Bone marrow (tissue), 2 donors: ENCODE results near the gene PUM2.

Source experiments
- DNase-seq, 2 donors: peaks; one replicate each; lab custom pipeline; 2025; lab: John Stamatoyannopoulos, UW

The PUM2 gene

DNA sequence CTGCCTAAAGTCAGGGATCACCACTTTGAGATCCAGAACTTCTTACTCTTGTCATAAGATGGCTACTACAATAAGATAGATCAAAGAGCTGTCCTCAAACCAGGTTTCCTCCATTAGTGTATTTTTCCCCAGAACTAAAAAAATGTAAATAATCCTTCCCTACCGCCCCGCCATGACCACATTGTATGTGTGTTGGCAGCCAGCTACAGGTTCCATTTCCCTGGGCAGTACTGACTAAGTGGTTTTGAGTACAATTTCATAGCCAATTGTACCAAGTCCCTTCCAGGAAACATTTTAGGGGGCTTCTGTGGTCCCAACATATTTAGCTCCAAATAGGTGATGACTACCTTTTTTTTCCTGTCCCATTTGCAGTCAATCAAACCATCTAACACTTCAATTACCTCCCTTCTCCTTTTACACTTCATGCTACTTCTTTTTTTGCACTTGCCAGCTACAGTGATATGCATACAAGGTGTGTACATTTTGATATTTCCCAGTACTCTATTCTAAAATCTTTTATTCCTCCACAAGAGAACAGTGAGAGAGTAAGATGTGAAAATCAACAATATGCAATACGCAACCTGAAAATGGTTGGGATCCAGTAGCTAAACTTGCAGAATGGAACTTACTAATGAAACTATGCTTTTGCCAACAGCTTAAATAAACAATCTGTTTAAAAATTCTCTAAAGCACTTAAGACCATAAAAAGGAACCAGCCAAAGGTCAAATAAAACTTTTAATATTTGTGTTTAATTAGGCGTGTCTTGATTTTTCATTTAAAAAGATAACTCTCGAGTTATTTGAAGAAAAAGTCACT lies 3.9 kb downstream of the PUM2 start:
- no peak for DNase-seq

DNA sequence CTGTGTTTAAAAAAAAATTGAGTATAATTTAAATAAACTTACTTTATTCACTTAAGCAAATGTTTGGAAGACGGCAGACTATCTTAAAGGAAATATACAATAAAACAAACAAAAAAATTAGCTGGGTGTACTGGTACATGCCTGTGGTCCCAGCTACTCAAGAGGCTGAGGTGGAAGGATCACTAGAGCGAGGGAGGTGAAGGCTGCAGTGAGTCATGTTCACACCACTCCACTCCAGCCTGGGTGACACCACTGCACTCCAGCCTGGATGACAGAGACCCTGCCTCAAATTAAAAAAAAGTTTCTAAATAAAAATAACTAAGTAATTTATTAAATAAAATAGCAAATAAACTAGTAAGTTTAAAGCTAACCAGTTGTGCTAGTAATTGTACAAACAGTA lies 7.5 kb downstream of the PUM2 start:
- no peak for DNase-seq

DNA sequence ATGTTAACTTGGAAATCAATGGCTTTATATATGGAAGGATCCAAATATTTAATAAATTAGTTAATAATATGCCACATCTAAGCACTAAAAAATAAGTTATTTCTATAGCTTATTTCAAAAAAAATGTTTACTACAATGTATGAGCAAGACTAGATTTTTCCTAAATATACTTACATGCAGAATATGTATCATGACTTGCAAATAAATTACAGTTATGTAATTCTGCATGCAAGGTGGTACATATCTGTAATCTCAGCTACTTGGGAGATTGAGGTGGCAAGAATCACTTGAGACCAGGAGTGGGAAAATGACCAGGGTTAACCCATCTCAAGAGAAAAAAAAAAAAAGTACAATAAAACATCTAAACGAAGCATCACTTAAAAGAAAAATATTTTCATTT lies 11.6 kb downstream of the PUM2 start:
- DNase-seq = no peak

DNA sequence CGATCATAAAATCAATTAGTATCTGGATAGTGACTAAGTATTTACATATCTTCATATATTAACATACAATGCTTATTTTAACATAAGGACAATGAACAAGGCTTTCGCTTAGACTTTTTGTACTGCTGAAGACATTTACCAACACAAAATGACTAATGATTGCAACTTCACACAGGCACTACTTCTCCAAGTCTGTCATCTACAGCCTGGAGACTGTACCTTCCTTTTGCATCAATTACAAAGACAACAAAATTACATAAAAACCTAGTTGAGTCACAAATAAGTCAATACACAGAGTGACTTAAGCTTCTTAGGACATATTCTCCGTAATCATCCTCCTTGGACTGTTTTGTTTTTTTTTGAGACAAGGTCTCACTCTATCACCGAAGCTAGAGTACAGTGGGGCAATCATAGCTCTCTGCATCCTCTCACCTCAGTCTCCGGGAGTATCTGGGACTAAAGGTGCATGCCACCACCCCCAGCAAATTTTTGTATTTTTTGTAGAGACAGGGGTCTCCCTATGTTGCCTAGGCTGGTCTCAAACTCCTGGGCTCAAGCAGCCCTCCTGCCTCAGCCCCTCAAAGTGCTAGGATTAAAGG lies 15.9 kb downstream of the PUM2 start:
- DNase-seq = no peak

DNA sequence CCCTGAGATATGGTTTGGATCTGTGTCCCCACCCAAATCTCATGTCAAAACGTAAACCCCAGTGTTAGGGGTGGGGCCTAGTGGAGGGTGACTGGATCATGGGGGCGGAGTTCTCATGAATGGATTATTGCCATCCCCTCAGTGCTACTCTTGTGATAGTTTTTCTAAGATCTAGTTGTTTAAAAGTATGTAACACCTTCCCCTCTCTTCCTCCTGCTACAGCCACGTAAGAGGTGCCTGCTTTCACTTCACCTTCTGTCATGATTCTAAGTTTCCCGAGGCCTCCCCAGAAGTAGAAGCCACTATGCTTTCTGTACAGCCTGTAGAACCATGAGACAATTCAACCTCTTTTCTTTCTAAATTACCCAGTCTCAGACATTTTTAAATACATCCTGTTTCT lies 16.9 kb downstream of the PUM2 start:
- DNase-seq = no peak

DNA sequence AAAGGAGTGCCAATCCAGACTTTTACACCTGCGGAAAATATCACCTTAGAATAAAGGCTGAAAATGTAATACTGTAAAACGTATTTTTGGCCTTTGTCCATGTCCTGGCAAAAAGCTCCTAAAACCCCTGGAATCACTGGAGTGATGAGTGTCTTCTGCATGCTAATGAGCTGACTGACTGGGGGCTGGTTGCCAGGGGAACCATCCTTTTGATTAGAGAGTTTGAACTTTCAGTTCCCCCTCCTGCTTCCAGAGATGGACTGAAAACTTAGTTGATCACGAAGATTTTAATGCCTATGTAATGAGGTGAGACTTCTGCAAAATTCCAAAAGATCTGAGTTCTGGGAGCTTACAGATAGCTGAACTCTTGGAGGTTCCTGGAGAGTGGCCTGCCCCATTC lies 20.5 kb downstream of the PUM2 start:
- DNase-seq = no peak

DNA sequence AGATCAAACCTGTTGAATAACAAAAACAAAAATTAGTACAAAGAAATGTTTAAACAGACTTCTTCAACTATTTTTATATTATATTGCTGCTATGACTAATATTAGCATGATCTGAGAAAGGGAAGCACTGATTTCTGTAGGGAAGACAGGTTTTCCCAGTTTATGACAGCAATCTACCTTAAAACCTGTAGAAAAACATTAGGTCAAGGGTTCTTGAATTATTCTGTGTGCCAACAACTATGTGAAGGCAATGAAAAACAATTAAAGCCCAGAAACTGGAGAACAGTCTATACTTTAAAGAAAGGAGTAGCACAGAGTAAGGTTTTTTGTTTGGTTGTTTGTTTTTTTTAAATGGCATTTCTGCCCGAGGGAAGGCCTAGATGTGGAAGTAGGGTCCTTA lies 23.3 kb downstream of the PUM2 start:
- no peak for DNase-seq

DNA sequence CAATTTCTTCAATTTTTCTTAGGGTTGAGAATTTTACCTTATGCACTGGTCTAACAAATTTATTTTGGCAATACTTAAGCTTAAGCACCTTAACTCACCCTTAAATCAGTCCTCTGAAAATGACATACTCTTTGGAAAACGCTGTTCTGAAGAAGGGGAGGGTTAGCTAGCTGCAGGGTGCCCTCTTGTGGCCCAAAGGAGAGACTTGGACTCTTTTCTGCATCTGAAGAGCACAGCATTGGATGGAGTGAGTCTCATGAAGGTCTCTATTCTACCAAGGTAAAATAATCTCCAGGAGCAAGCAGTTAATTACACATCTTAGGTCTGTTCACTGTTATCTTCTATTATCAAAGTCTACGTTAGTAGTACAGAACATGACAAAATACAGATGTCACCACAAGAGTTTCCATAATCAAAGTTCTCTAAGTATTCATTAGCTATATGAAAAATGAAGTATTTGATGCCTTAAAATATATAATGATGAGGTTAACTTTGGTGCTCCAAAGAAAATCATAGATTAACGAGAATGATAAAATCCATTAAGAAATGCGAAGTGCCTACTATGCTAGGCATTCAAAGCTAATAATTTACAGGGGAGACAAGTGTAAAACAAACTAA lies 24.4 kb downstream of the PUM2 start:
- DNase-seq = peak in 1 of 2 donors; percentile 51

DNA sequence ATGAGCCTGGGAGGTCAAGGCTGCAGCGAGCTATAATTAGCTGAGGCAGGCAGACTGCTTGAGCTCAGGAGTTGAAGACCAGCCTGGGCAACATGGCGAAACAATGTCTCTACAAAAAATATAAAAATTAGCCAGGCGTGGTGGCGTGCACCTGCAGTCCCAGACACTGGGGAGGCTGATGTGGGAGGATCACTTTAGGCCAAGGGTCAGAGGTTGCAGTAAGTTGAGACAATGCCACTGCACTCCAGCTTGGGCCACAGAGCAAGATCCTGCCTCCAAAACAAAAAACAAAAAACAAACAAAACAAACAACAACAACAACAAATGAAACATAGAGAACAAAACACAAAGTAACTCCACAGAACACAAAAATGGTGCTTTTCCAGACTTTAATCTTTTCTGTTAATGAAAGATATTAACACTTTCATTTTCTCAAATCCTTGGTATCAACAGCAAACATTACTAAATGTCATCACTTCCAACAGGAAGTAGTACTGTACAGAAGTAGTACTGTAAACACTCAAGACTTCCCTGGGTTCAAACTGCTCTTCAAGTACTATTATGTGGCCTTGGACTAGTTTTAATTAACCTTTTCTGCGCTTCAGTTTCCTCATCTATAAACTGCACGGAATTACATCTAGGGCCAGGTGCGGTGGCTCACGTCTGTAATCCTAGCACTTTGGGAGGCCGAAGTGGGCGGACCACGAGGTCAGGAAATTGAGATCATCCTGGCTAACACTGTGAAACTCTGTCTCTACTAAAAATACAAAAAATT lies 27.9 kb downstream of the PUM2 start:
- DNase-seq = no peak

DNA sequence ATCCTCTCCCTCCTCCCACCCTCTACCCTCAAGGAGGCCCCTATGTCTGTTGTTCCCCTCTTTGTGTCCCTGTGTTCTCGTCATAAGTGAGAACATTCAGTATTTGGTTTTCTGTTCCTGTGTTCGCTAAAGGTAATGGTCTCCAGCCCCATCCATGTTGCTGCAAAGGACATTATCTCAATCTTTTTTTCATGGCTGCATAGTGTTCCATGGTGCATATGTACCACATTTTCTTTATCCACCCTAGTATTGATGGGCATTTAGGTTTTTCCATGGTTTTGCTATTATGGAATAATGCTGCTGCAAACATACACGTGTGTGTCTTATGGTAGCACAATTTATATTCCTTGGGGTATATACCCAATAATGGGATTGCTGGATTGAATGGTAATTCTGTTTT lies 33.0 kb downstream of the PUM2 start:
- DNase-seq = no peak

DNA sequence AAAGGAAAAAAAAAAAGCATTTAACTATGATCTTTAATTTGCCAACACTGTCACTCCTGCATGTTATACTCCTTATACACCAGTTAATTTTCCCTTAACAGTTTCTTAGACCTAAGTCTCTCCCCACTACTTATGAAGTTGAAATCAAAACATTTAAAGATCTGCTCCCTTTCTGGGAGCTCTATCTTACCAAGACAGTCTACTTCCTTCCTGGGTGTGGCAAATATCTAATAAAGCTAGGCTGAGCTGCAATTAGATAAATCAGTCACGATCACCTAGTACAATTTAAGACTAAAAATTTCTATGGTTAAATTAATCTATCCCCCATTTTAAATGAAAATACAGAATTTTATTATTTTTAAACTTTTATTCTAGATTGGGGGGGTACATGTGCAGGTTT lies 33.4 kb downstream of the PUM2 start:
- DNase-seq = no peak

DNA sequence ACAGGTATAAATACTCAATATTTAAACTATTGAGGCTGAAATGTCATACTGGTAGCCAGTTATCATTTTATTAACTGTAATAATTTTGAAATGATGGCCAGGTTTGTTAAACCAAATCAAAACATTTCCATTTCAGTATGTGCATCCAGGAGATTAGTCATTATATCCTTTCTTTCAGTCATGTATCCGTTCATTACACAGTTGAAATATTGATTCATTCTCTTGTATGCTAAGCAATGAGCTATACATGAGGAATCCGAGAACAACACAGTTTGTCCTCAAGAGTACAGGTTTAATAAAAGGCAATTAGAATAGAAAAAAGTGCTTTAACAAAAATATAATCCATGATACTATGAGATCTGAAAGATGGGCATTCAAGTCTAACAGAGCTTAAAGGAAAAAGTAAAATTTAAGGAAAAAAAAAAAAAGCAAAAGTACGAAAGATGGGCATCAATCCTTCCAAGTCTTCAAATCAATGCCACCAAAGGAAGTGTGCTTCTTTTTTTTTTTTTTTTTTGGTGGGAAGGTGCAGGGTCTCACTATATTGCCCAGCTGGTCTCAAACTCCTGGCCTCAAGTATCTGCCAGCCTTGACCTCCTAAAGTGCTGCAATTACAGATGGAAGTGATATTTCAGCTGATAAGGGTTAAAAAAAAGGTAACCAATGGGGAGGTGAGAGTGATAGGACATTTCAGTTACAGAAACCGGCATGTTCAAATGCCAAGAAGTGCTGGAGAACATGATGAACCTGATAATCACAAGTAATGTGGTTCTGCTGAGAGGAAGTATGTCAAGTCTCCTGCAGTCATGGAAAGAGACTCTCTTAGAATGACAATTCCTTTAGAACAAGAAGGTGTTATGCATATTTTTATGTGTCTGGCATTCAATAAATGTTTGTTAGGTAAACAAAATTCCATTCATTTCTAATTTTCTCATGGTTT lies 35.8 kb downstream of the PUM2 start:
- DNase-seq = no peak

DNA sequence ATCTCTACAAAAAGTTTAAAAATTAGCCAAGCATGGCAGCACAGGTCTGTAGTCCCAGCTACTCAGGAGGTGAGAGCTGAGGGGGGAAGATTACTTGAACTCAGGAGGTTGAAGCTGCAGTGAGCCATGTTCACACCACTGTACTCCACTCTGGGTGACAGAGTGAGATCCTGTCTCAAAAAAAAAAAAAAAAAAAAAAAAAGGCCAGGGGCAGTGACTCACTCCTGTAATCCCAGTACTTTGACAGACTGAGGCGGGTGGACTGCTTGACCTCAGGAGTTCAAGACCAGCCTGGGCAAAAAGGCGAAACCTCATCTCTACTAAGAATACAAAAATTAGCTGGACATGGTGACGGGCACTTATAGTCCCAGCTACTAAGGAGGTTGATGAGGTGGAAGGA lies 37.0 kb downstream of the PUM2 start:
- DNase-seq = no peak

DNA sequence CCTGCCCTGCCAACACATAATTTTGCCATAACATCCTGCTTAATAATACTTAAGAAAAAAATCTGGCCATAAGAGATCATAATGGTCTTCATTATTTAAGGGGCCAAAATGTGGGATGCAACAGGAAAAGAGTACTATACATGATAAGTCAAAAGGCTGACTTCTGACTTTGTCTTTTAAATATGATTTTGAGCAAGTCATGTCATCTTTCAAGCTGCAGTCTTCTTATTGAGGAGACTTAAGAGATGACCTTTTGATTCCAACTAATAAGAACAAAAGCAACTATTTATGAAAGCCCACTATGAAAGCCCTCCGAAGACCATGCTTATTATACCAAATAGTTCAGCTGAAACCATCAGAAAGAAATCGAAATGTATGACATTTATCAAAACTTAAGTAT lies 41.6 kb downstream of the PUM2 start:
- no peak for DNase-seq

DNA sequence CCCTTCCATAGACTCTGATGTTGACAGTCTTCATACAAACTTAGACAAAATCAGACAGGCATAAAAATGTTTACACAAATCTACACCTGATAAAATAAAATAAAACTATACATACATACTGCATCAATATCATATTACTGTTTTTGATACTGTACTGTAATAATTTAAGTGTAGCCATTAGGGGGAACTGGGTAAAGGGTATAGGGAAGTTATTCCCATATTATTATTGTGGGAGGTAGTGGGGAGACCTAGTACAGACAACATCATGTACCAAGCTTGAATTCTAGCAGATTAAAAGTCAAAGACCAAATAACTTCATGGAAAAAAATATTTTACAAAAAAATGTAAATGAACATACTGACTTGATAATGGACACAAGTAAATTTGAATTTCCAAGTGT lies 43.3 kb downstream of the PUM2 start:
- DNase-seq = no peak

DNA sequence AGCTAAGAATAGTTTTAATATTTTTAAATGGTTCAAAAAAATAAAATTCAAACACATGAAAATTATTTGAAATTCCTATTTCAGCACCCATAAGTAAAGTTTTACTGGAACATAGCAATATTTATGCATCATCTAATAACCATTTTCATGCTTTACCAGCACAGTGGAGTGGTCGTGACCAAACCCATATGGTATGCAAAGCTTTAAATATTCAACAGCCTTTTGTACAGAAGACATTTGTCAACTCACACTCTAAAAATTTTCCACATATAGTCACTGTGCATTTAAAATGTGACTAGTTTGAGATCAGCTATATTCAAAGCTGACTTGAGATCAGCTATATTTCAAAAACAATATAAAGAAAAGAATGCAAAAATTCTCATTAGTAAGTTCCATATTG lies 46.2 kb downstream of the PUM2 start:
- no peak for DNase-seq

DNA sequence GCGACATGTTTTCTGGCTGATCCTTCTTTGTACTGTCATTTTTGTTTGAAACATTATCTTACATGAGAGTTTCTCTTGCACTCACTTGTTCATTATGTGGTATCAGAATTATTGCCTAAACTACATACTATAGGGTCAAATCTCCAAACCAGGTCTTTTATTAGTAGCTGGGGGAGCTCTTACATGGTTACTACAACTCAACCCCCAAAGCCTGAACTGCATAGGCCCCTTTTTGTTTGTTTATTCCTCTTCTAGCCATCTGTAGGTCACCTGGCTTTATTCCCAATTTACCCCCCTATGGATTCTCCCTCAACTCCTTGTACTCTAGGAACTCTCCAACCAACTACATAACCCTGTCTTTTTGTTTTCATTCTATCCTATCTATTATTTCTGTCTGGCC lies 46.7 kb downstream of the PUM2 start:
- no peak for DNase-seq

DNA sequence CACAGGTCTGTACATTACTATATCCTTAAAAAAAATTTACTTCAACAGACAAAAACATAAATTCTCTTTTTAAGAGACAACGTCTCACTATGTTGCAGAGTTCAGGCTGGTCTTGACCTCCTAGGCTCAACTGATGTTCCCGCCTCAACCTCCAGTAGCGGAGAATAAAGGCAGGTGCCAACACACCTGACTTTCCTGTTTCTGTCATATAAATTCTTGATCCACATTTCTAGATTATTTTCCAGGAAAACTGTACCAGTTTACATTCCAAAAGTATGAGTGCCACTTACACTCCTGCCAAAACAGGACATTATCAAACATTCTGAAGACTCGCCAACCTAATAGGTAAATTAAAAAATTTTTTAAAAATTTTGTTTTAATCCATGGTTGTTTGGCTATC lies 48.6 kb downstream of the PUM2 start:
- DNase-seq = no peak

DNA sequence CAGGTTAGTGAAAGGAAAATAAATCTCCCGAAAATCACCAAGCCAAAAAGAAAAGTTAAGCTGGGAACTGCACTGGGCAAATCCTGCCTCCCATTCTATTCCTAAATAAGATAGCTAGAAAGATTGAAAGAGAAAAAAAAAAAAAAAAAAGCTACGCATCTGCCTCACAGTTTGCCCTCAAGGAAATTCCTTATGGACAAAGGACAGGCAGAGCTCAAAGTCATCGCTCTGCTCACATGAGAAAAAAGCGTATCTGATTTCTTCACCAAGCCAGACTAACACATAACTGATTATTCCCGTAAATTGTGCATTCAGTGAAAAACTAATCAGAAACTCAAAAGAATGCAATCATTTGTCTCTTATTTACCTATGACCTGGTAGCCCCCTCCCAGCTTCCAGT lies 50.0 kb downstream of the PUM2 start:
- no peak for DNase-seq

DNA sequence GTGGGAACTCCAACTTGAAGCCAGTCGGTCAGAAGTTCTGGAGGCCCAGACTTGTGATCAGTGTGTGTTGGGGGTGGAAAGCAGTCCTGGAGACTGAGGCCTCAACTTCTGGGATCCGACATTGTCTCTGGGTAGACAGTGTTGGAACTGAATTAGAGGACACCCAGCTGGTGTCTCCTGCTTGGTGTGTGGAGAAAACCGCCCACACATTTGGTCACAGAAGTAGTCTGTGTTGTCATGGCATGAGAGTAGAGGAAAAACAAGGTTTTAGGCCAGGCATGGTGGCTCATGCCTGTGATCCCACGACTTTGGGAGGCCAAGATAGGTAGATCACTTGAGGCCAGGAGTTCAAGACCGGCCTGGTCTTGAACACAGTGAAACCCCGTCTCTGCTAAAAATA lies 51.5 kb downstream of the PUM2 start:
- no peak for DNase-seq

DNA sequence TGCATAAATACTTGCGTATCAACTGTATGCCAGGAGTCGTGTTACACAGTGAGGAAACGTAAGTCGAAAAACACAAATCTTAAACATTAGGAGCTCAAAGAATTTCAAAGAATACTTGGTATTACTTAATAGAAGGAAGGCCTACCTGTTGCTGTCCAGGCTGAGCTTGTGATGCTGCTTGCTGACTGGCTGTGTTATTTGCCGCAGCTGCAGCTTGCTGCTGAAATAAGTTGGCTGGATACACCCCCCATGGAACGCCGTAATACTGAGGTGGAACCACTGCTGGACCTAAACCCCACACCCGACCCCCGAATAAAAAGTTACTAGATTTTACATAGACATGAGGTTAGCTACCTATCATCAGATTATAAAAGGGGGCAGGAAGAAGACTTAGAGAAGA lies 56.4 kb downstream of the PUM2 start:
- no peak for DNase-seq

DNA sequence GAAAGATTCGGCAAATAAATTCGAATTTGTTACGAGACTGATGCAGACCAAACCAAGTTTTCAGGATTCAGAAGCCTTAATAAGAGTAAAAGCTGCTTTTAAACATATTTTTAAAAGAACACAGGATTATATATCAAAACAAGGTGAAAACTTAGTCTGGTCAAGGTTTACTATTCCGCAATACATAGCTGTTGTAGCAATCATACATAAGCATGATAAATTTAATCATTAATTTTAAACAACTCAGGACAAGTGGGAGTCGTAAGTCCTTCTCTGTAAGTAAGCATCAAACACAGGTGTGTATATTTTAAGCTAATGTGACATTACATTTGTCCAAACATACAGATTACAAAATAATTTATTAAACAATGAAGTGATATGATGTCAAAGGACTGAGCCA lies 57.7 kb downstream of the PUM2 start:
- no peak for DNase-seq
